AG04449 (cell line): ENCODE data around the gene ZNF341.

Source experiments
- CTCF ChIA-PET: fragments of 350-600 bp; formaldehyde crosslinking; extraction: SDS; loops from one replicate; lab custom pipeline; 2021; ENCODE audit warnings: antibody characterized with exemption; lab: Yijun Ruan, JAX
- POLR2A ChIA-PET: fragments of 400-600, 350-600 bp; formaldehyde crosslinking; extraction: SDS; loops from one replicate; lab custom pipeline; 2020; ENCODE audit warnings: antibody characterized with exemption, inconsistent platforms; lab: Yijun Ruan, JAX
- DNase-seq: peaks from one replicate; pipeline ENCODE4 v3.0.0-alpha.2; 2010; ENCODE audit warnings: low read depth, low spot score
- H3K4me3 ChIP-seq: 2 replicates; pipeline ENCODE4 v1.5.1; 2011; ENCODE audit warnings: low read depth, mild to moderate bottlenecking, control low read depth, low read length
- TF ChIP-seq, protein P1 (sequence below): IDR thresholded peaks from one replicate; pipeline ENCODE4 v1.5.1; 2011; ENCODE audit warnings: mild to moderate bottlenecking, moderate library complexity, low read length, control low read depth, inconsistent platforms; ENCODE audit not compliant: insufficient read depth; ENCODE audit errors: missing control alignments

The ZNF341 gene

DNA sequence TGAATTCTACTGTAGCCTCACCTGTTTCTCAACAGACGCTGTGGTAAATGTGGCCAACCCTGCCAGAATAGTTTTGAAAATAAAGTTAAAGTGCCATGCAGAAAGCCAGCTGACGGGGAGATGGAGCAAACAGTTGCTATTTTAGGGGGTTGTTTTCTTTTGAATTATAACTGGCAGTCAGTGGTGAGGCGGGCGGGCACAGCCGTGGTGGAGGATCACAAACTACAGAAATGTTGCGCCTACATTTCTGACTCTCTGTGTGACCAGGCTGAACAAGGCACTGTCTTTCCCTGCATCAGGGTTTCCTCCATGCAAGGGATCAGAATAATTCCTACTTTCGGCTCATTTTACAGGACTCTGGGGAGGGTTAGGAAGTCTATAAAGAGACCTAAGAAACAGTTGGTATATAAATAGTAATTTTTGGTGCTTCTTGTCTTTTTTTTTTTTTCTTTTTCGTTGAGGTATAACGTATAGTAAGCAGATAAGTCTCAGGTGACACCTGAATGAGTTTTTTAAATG lies 96.6 kb downstream of the ZNF341 start:
- H3K4me3 ChIP-seq = no peak overlapping the region
- DNase-seq = no peak
- TF ChIP-seq, protein P1, sequence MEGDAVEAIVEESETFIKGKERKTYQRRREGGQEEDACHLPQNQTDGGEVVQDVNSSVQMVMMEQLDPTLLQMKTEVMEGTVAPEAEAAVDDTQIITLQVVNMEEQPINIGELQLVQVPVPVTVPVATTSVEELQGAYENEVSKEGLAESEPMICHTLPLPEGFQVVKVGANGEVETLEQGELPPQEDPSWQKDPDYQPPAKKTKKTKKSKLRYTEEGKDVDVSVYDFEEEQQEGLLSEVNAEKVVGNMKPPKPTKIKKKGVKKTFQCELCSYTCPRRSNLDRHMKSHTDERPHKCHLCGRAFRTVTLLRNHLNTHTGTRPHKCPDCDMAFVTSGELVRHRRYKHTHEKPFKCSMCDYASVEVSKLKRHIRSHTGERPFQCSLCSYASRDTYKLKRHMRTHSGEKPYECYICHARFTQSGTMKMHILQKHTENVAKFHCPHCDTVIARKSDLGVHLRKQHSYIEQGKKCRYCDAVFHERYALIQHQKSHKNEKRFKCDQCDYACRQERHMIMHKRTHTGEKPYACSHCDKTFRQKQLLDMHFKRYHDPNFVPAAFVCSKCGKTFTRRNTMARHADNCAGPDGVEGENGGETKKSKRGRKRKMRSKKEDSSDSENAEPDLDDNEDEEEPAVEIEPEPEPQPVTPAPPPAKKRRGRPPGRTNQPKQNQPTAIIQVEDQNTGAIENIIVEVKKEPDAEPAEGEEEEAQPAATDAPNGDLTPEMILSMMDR = no peak
- CTCF ChIA-PET = interaction anchor here (1.4 kb wide), 1 partner anchor 16 kb away, joined by 5 read pairs; no protein-coding TSS in a partner anchor
- POLR2A ChIA-PET = no interaction called here

GRCh38 chr20:33828967-33829560 lies 97.3 kb downstream of the ZNF341 start:
- ChIA-PET POLR2A (no interaction called here), CTCF (interaction anchor here (1.4 kb wide), 1 partner anchor 17 kb away, joined by 5 read pairs; no protein-coding TSS in a partner anchor)
- DNase-seq = no peak
- TF ChIP-seq, protein P1 = no peak
- no peak overlapping the region for H3K4me3 ChIP-seq

- ChIA-PET CTCF (interaction anchor here (1.4 kb wide), 1 partner anchor 17 kb away, joined by 5 read pairs; no protein-coding TSS in a partner anchor), POLR2A (no interaction called here)
- H3K4me3 ChIP-seq = no peak overlapping the region
- TF ChIP-seq, protein P1 = no peak
- no peak for DNase-seq
These were observed 97.8 kb downstream of the ZNF341 start for GRCh38 chr20:33829636-33830035.

DNA sequence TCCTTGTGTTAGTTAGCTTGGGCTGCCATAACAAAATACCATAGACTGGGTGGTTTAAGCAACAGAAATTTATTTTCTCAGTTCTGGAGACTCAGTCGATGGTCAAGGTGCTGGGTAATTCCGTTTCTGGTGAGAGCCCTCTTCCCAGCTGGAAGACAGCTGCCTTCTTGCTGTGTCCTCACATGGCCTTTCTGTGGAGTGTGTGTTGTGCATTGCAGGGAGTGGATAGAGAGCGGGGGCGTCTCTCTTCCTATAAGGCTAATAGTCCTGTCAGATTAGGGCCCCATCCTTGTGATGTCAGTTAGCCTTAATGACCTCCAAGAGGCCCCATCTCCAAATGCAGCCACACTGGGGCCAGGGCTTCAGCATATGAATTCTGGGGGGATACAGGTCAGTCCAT lies 98.6 kb downstream of the ZNF341 start:
- TF ChIP-seq, protein P1 = no peak
- ChIA-PET CTCF (interaction anchor here (1.3 kb wide), 1 partner anchor 13 kb away, joined by 3 read pairs; no protein-coding TSS in a partner anchor), POLR2A (interaction anchor here (0.5 kb wide), 1 partner anchor 111 kb away, joined by 3 read pairs; no protein-coding TSS in a partner anchor)
- H3K4me3 ChIP-seq = no peak overlapping the region
- DNase-seq = no peak

GRCh38 chr20:33832103-33832804 lies 100.5 kb downstream of the ZNF341 start:
- CTCF ChIA-PET = interaction anchor here (1.4 kb wide), 1 partner anchor 19 kb away, joined by 3 read pairs; no protein-coding TSS in a partner anchor
- POLR2A ChIA-PET = no interaction called here

More at GRCh38 chr20:33832103-33832804, 100.5 kb downstream of the ZNF341 start:
- TF ChIP-seq, protein P1 = no peak
- DNase-seq = no peak
- no peak overlapping the region for H3K4me3 ChIP-seq
